GM21619 (cell line): ENCODE data around the gene KCTD3.

Experiments used
- ATAC-seq: cut with Tn5 transposase; IDR thresholded peaks from one replicate; pipeline ENCODE4 v1.9.1; 2021; ENCODE audit not compliant: unreplicated experiment

KCTD3 gene

GRCh38 chr1:215603319-215603718 is 36.2 kb downstream of the KCTD3 start:
- no peak for ATAC-seq

DNA sequence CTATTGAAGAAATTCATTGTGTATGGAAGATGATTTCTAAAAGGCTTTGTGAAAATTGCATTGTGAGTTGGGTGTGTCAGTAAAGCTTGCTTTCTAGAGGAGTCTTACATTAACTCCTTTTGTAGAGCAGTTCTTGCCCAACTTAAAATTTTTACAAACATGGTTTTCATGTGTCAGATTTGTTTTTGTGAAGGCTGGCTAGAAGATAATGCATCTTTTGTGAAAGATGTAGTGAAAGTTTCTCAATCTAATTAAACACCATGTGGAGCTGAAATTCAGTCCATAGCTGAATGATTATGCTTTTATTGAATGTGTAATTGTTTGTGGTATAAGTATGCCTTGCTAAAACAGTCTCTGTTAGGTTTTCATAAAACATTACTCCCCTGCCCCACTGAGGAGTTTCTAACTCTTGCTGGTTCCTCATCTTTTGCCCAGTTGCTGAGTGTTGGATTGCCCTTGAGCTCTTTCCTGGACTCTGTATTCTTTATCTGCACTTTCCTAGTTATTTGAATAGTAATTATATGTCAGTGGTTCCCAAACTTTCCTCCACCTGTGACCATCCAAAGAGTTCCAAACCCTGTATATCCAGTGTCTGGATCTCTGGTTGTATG is 38.0 kb downstream of the KCTD3 start:
- ATAC-seq = no peak

DNA sequence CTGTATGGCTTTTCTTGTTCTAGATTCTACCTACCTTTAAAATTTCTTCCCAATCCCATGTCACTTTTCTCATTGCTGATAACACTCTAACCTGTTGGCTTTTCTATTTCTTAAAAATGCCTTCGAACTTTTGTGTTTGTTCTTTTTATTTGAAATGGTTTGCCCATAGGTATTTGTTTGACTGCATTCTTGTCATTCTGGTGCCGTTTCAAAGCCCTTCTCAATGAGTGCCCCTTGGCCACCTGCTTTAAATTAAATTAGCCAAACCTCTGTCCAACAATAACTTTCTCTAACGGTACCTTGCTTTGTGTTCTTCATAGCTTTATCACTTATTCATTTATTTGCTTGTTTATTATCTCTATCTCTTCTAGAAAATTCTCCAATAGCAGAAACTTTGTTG is 38.9 kb downstream of the KCTD3 start:
- ATAC-seq = no peak

GRCh38 chr1:215606564-215607168 is 39.6 kb downstream of the KCTD3 start:
- no peak for ATAC-seq

- ATAC-seq = no peak
Observed at GRCh38 chr1:215607412-215607811, 40.3 kb downstream of the KCTD3 start.

DNA sequence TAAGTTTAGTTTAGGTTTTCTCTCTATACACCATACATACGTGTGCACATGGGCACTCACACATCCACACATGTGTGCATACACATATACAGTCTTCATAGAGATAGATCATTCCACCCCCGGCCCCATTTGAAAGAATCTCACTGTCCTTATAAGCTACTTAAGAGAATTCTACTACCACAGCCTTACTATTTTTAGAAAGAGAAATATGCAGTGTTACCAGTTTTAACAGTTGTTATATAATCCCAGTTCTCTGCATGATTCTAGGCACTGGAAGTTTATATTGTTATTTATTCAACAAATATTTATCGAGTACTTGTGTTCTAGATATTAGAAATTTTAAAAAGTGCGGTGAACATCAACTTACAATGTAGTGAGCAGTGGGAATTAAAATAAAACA is 41.5 kb downstream of the KCTD3 start:
- ATAC-seq = no peak

GRCh38 chr1:215612391-215612790 is 45.3 kb downstream of the KCTD3 start:
- no peak for ATAC-seq

DNA sequence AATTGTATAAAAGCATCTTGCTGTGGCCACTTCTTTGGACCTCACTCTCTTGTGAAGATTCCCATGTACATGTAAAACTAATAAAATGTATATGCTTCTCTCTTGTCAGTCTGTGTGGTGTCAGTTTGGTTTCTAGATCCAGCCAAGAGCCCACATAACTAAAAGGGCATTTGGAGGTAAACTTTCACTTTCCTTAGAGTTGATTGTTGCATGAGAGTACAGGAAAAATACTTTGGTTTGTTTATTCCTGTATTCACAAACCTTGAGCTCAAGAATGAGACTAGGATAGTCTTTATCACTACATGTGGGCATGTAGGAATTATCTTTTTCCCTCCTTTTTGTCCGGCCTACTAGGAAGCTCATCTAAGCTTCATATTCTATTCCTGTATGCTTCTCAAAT is 50.9 kb downstream of the KCTD3 start:
- ATAC-seq = peak; percentile 52

DNA sequence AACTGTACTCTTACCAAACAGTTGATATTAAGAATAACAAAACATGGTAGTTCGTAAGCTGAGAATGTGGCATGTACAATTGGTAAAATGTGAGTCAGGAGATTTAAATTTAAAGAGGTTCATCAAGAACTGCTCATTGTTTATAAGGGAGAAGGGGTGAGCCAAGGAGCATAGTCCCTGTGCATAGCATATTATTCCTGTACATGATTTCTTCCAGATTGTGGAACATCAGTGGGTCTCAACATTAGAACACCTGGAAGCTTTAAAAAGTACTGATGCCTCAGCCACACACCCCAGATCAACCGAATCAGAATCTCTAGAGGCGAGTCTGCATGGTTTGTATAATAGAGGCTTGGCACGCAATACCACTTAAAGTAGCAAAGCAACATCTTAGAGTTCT is 56.1 kb downstream of the KCTD3 start:
- no peak for ATAC-seq

GRCh38 chr1:215625949-215626348 is 58.8 kb downstream of the KCTD3 start:
- no peak for ATAC-seq

DNA sequence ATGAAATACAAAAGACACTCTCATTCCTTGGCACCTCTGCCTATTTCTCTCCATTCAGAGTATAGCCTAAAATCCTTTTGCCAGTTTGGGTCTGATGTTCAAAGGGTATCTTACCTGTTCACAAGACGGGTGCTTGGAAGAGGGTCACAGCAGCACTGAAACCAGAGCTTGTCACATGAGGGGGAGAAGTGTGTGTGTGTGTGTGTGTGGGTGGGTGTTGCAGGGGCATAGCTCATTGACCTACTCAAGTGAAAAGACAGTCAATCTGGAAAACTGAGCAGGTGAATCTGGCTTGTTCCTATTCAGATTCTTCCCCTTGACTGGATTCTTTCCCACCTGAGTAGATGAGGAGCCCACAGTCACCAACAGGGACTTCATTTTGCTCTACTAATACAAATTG is 63.9 kb downstream of the KCTD3 start:
- ATAC-seq = no peak

GRCh38 chr1:215631489-215631888 is 64.4 kb downstream of the KCTD3 start:
- no peak for ATAC-seq

DNA sequence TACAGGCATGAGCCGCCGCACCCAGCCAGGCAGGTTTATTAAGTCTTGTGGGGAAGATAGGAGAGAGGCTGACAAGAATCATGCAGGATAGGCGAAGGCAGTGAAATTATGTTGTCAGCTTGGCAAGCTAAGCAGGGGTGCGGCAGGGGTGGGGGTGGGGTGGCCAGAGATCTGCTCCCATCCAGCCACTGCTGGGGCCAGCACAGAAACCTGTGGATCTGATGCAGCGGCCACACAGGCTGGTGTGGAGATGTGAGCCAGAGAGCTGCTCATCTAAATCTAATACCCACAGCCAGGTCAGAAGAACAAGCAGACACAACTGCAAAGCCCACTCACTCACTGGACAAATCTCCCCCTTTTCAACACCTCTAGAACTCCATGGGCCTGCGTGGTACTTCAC is 68.7 kb downstream of the KCTD3 start:
- ATAC-seq = no peak

DNA sequence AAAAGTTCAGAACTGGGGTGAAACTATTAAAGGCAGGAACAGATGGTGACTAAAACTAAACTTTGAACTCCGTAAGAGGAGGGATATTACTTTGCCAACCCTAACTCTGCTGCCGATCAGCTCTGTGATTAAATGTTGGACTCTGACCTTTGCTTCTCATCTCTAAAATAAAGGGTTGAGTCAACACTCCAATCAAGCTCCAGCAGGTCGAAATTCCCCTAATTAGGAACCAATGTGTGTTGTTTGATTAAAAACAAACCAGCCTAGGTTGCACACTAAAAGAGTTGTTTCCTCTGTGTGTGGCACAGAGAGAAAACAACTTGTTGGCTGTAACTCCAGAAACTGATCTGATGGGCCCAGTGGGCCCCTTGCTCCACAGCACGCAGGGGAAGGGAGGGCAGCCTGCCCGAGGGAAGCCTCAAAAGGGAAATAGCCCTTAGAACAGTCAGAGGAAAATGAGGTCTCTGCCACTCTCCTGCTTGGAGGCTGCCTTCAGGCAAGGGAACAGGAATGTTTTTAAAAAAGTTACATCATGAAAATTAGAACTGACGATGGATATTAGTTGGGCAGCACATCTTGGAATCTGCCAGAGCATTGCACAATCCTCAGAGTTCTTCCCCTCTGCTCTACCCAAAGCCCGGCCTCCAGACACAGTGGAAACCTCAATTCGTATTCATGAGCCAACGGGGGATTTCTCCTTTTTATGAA is 69.3 kb downstream of the KCTD3 start:
- no peak for ATAC-seq

DNA sequence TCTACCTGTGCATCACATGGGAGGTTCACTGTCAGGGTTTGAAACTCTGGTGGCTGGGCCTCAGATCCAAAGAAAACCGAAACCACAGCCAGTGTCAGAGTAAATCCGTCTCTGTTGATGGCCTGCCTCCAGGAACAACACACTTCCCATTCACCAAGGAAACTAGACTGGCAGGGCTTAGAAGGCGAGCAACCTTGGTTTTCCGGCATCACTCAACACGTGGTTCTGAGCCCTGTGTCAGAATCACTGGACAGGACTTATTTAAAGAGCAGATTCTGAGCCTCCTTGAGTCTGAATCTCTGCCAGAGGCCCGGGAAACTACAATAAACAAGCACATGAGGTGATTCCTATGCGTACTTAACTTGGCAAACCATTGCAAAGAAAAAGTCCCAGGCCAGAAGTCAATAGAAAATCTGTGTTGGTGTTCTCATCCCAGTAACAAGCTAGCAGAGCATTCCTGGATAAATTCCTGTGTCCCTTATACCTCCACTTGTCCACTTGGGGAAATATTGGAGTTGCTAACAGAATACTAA is 70.0 kb downstream of the KCTD3 start:
- no peak for ATAC-seq

DNA sequence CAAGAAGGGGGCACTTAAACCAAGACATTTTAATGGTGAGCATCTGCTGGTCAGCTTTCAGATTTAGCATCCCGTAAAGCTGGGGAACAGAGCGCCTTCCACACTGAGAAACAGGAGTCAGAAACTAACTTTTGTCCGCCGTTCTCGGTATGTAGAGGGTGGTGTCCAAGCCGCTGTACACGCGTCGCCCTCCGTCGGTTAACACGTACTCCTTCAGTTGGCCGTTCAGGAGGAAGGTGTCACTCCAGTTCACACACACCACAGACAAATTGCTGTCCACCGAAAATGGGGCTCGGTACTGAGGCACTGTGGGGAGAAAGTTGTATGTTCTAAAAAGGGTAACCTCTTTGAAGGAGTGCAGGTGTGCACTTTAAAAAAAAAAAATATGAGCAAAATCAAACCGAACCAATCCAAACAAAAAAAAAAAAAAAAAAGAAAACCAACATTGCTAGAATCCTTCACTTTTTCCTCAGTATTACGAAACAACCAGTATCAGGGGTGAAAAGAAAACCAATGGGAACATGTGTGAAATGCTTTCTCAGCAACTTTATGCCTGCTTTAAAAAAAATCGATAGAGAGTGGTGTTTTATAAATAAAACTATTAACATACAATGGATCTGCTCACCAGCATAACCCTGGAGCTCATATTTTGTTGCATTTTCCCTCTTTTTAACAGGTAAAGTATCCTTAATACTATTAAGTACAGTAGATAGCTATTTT is 73.5 kb downstream of the KCTD3 start:
- no peak for ATAC-seq

GRCh38 chr1:215643592-215644321 is 76.7 kb downstream of the KCTD3 start:
- ATAC-seq = no peak

DNA sequence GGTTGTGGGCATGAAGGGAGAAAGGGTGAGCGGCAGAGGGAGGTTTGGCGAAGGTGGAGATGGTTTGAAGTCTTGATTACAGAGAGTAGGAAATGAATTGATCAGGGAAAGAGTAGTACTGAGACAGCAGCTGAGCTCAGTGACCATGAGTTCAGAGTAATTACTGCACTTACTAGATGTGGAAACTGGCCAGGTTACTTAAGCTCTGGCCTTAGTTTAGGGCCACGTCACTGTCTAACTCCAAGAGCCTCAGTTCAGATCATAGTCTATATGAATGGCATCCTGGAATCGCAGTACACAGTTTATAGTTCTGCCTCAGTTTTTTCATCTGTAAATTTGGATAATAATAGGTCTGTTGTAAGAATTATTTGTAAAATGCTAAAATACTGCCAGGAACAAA is 78.1 kb downstream of the KCTD3 start:
- ATAC-seq = no peak

DNA sequence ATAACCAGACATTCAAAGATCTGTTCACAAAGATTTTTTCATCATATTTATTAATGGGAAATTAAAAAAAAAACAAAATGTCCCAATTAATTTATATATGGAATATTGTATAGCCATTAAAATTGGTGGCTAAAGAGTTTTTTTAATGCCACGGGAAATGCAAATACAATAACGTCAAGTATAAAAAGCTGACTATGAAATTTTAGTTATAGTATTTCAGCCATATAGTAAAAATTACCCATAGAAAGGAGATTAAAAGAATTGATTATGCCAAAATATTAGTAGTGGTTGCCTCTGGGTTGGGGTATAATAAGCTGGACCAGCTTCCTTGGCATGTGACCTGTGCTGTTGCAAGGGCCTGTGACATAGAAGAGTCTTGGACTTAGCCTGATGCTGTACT is 78.8 kb downstream of the KCTD3 start:
- ATAC-seq = no peak

DNA sequence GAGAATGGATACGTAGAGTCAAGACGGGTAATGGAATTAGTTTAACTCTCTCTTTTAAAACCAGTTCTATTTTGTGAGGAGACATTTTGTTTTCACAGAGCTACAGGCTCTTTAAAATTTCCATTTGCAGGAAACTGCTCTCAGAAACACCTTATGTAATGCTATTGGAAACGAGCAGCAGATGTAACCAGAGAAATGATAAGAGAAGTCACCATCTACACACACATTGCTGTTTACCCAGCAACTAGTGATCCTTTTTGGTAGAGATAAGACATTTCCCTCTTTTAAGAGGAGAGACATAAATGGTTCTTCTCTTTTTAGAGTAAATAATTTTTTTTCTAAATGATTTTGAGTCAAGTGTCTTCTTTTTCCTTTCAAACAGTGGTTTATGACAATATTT is 80.6 kb downstream of the KCTD3 start:
- ATAC-seq = no peak

DNA sequence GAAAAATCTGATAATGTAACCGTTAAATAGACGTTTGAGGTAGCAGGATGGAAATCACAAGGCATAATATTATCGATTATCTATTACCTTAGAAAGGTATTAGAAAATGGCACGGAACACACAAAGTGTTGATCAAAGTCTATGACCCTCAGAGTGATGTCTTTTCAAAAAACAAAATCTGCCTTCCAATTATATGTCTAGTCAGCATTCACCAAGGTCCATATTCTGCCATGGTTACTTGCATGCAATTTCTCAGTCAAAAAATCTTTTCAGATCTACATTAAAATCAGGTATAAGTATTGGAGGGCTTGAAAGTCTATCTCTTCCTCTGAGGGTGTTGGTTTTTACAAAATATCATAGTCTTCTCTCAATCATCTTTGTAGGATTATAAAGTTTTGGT is 81.9 kb downstream of the KCTD3 start:
- ATAC-seq = no peak
